Lung microvascular endothelial cell (primary cell): ENCODE data around the gene GON7. TPM values are rescaled to one million over a fixed set of nuclear protein-coding genes. Genes with fewer than 3 reads are reported as not detected.
"Not testable (repeated sequence)": the region's sequence is repeated elsewhere in the genome, so short reads cannot be mapped to it uniquely, and the experiment has no call there.

Experiments
- DNase-seq, 2 donors: peaks; one replicate each; pipeline versions ENCODE4 v3.0.0 to v3.0.0-alpha.2; 2010; ENCODE audit warnings: low read depth in 2 of 2
- total RNA-seq: library from RNA; depleted of rRNA; stranded (reverse); fragments of >200 nt; gene quantifications from 2 replicates; pipeline ENCODE4 v1.2.1, GENCODE V29; 2014

Gene GON7
- total RNA-seq, 1 donor from 2014 or later = 14.9 TPM

- DNase-seq = no peak
These were observed 6.3 kb downstream of the GON7 start for GRCh38 chr14:93200553-93200952.

- DNase-seq = no peak
These were observed 7.8 kb downstream of the GON7 start for GRCh38 chr14:93199031-93199430.

- DNase-seq = no peak
These were observed 11.4 kb downstream of the GON7 start for GRCh38 chr14:93195316-93195999.

GRCh38 chr14:93186956-93187355 lies 19.9 kb downstream of the GON7 start:
- DNase-seq = no peak

GRCh38 chr14:93186466-93186865 lies 20.4 kb downstream of the GON7 start:
- no peak for DNase-seq

GRCh38 chr14:93185349-93185720 lies 21.5 kb downstream of the GON7 start:
- DNase-seq = no peak

- peak; percentile 94 to 96 for DNase-seq
These were observed 22.2 kb downstream of the GON7 start, which contains the start of the genes LYSET and MOAP1 for GRCh38 chr14:93184391-93185348. Gene LYSET (plus strand): TSS chr14:93185317. CDS start chr14:93185406, 89 bp downstream. Gene MOAP1 (minus strand): TSS chr14:93184897. CDS start chr14:93184242, 655 bp downstream.

- DNase-seq = no peak
These were observed 23.1 kb downstream of the GON7 start for GRCh38 chr14:93183596-93184317.

- no peak for DNase-seq
These were observed 31.4 kb downstream of the GON7 start for GRCh38 chr14:93175492-93175891.

- not testable (repeated sequence) for DNase-seq
These were observed 32.1 kb downstream of the GON7 start for GRCh38 chr14:93174731-93175130.

GRCh38 chr14:93173943-93174395 lies 32.9 kb downstream of the GON7 start:
- DNase-seq = peak in 1 of 2 donors; percentile 15

GRCh38 chr14:93171376-93171775 lies 35.5 kb downstream of the GON7 start:
- DNase-seq = no peak

- DNase-seq = not testable (repeated sequence)
These were observed 36.7 kb downstream of the GON7 start for GRCh38 chr14:93170141-93170540.

- not testable (repeated sequence) for DNase-seq
These were observed 37.2 kb downstream of the GON7 start for GRCh38 chr14:93169619-93170018.

GRCh38 chr14:93168610-93169009 lies 38.3 kb downstream of the GON7 start:
- not testable (repeated sequence) for DNase-seq

- not testable (repeated sequence) for DNase-seq
These were observed 41.3 kb downstream of the GON7 start for GRCh38 chr14:93165271-93166265.

- DNase-seq = no peak
These were observed 43.3 kb downstream of the GON7 start for GRCh38 chr14:93163564-93163963.

GRCh38 chr14:93161411-93161940 lies 45.4 kb downstream of the GON7 start:
- no peak for DNase-seq

- DNase-seq = peak; percentile 6 to 36
These were observed 46.5 kb downstream of the GON7 start for GRCh38 chr14:93160353-93160801.
